Psoas muscle (tissue), 8 donors: ENCODE measurements around the gene HNRNPR. TPM values are rescaled to one million over a fixed set of nuclear protein-coding genes. Genes with fewer than 3 reads are reported as not detected.
"Not testable (repeated sequence)": the region's sequence is repeated elsewhere in the genome, so short reads cannot be mapped to it uniquely, and the experiment has no call there.

Experiments
- ATAC-seq, 4 donors: fragments of 200-7000 bp; cut with Tn5 transposase; one replicate each; pipeline ENCODE4 v1.9.1; 2020; ENCODE audit warnings: moderate library complexity in 3 of 4, mild to moderate bottlenecking in 2 of 4
- DNase-seq, 2 donors: peaks; one replicate each; pipeline ENCODE4 v3.0.0-alpha.2; 2020
- H3K27ac ChIP-seq: fragments of 200-600 bp; one replicate; pipeline ENCODE4 v1.8.0; 2022
- H3K27me3 ChIP-seq, 3 donors: fragments of 200-600 bp in 1 of 3; one replicate each; pipeline versions ENCODE4 v1.6.1 to v1.8.0; 2013 to 2022; ENCODE audit warnings: low read length in 2 of 3, mild to moderate bottlenecking in 2 of 3, moderate library complexity in 1 of 3; ENCODE audit not compliant: insufficient read depth in 3 of 3
- H3K36me3 ChIP-seq, 2 donors: fragments of 200-600 bp in 1 of 2; one replicate each; pipeline versions ENCODE4 v1.6.1 to v1.8.0; 2013 to 2022; ENCODE audit warnings: low read depth in 1 of 2, mild to moderate bottlenecking in 1 of 2, moderate library complexity in 1 of 2; ENCODE audit not compliant: insufficient read depth in 1 of 2
- H3K4me1 ChIP-seq: fragments of 200-600 bp; one replicate; pipeline ENCODE4 v1.8.0; 2022
- H3K4me3 ChIP-seq: fragments of 200-600 bp; one replicate; pipeline ENCODE4 v1.8.0; 2022; ENCODE audit warnings: mild to moderate bottlenecking
- H3K9me3 ChIP-seq: fragments of 200-600 bp; one replicate; pipeline ENCODE4 v1.8.0; 2022
- WGBS, 3 donors: extraction: QIAGEN DNeasy Blood & Tissue Kit; methylation state at CpG; one replicate each; pipeline versions ENCODE4 v1.1.6 to v1.1.7; 2013; 5-methylcytosine and 5-hydroxymethylcytosine counted together
- intact Hi-C, 2 donors: fragments of 100-400 bp; cut with DNase I; formaldehyde crosslinking; loops; one replicate each; pipeline versions ENCODE4 v1.11.0 to v1.14.2; 2022
- polyA plus RNA-seq, 3 donors: library from polyadenylated mRNA; stranded (reverse); fragments of 200-250 nt; gene quantifications; one replicate each; pipeline ENCODE4 v1.2.3, GENCODE V29; 2013
- total RNA-seq, 4 donors: library from RNA; stranded (reverse); fragmentation: NEBNext Ultra II Directional in 2 of 4; extraction: Animal tissue kit (Norgen Biotek cat#: 25700) in 2 of 4; gene quantifications; one replicate each; pipeline versions ENCODE4 v1.2.1 to v1.2.4, GENCODE V29; 2021 to 2023
- TF ChIP-seq, protein P1 (sequence below): fragments of 200-600 bp; IDR thresholded peaks from one replicate; pipeline ENCODE4 v1.8.0; 2022; ENCODE audit warnings: antibody characterized with exemption
- donor health status: healthy with polysubstance abuse.
- donor health status: DM: no; HTN: no; CAD: no; lungs with moderate emphysema.
- donor health status: Bipolar disorder and iron deficiency.
- donor health status: healthy.
- donor health status: DM: yes; HTN: yes; CAD: no.
- donor health status: DM: no; HTN: no; CAD: no.
- donor health status: DM: no; HTN: no; CAD: no.
- donor health status: DM: yes; HTN: yes; CAD: no.

HNRNPR gene
- total and polyA plus RNA-seq, 7 donors, result 39.8 to 107 (median 72.5) TPM

DNA sequence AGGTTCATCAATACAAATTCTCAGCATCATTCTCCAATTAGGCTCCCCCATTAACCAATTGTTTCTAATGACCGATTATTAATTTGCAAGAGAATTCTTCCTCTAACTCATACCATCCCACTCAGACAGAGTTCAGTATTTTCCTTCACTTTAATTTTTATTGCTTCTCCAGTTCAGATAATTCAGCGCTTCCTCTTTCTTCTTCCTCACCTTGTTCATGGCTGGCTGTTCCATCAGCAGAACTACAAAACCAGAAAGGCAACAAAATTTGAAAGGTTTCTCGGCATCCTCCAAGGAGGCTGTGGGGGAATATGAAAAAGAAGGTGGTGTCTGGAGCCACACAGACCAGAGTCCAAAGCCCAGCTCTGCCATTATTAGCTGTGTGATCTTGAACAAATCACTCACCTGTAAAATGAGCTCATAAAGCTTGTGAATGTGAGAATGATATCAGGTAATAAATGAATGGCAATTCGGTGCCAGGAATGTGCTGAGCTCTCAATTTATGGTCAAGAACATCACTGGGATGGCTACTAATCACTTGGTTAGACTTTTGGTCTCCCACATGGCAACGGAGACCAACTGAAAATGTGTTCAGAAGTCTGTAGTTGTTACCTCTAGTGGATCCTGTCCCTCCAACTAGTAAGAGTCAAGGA, 37.3 kb upstream of the HNRNPR start:
- DNase-seq (no peak), ATAC-seq (no peak)
- Histone ChIP-seq H3K27ac (no peak overlapping the region), H3K9me3 (no peaks in the 10 kb centered on the region), H3K36me3 (peaks cover 0 to 49% of the 10 kb centered on the region in 2 donors), H3K4me3 (no peak overlapping the region), H3K4me1 (peaks cover 12% of the 10 kb centered on the region), H3K27me3 (no peaks in the 10 kb centered on the region)
- WGBS, 3 donors, result 66 to 79% (median 71%) methylated on average over 5 of the region's 5 CpGs
- intact Hi-C loops, result no loop called here
- TF ChIP-seq, protein P1, sequence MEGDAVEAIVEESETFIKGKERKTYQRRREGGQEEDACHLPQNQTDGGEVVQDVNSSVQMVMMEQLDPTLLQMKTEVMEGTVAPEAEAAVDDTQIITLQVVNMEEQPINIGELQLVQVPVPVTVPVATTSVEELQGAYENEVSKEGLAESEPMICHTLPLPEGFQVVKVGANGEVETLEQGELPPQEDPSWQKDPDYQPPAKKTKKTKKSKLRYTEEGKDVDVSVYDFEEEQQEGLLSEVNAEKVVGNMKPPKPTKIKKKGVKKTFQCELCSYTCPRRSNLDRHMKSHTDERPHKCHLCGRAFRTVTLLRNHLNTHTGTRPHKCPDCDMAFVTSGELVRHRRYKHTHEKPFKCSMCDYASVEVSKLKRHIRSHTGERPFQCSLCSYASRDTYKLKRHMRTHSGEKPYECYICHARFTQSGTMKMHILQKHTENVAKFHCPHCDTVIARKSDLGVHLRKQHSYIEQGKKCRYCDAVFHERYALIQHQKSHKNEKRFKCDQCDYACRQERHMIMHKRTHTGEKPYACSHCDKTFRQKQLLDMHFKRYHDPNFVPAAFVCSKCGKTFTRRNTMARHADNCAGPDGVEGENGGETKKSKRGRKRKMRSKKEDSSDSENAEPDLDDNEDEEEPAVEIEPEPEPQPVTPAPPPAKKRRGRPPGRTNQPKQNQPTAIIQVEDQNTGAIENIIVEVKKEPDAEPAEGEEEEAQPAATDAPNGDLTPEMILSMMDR, result no peak

DNA sequence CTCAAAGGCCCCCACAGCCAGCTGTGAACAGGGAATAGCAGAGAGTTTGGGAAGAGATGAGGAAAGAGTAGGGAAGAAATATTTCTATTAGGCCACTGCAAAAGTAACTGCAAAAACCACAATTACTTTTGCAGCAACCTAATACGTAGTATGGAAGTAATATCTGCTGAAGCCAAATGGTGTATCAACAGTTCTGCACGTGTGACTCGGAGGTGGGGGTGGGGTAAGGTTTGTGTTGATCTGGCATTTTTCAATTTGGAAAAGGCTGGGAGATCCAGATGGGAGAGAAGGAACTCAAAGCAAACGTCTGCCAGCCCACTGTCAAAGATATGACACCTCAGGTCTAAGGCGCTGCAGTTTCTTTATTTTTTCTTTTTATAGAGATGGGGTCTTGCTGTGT, 36.6 kb upstream of the HNRNPR start:
- Histone ChIP-seq H3K9me3 (no peaks in the 10 kb centered on the region), H3K4me1 (peaks cover 12% of the 10 kb centered on the region), H3K36me3 (peaks cover 0 to 45% of the 10 kb centered on the region in 2 donors), H3K27ac (peak overlapping the region; percentile 9), H3K4me3 (no peak overlapping the region), H3K27me3 (no peaks in the 10 kb centered on the region)
- ATAC-seq, result no peak
- 33 to 38% (median 36%) methylated on average over 5 of the region's 5 CpGs for WGBS, 3 donors
- intact Hi-C loops, result no loop called here
- TF ChIP-seq, protein P1, result no peak
- DNase-seq, result no peak

DNA sequence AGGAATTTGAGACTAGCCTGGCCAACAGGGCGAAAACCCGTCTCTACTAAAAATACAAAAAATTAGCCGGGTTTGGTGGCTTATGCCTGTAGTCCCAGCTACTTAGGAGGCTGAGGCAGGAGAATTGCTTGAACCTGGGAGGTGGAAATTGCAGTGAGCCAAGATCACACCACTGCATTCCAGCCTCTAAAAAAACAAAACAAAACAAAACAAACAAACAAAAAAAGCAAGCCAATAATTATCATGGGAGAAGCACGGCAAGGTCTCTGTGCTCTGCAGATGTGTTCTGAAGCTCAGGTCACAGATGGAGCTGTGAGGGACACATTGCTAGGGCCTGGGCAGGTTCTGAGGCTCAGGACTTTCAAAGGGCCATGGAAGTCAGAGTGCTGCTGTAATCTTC, 36.2 kb upstream of the HNRNPR start:
- intact Hi-C loops, DNase-seq, ATAC-seq, H3K27me3 ChIP-seq, H3K4me3 ChIP-seq, H3K9me3 ChIP-seq: not testable (repeated sequence)
- Histone ChIP-seq H3K36me3 (peaks cover 0 to 40% of the 10 kb centered on the region in 2 donors), H3K27ac (peak overlapping the region; percentile 9), H3K4me1 (peaks cover 12% of the 10 kb centered on the region)
- WGBS, 3 donors, result 33 to 63% (median 46%) methylated on average over 4 of the region's 4 CpGs

DNA sequence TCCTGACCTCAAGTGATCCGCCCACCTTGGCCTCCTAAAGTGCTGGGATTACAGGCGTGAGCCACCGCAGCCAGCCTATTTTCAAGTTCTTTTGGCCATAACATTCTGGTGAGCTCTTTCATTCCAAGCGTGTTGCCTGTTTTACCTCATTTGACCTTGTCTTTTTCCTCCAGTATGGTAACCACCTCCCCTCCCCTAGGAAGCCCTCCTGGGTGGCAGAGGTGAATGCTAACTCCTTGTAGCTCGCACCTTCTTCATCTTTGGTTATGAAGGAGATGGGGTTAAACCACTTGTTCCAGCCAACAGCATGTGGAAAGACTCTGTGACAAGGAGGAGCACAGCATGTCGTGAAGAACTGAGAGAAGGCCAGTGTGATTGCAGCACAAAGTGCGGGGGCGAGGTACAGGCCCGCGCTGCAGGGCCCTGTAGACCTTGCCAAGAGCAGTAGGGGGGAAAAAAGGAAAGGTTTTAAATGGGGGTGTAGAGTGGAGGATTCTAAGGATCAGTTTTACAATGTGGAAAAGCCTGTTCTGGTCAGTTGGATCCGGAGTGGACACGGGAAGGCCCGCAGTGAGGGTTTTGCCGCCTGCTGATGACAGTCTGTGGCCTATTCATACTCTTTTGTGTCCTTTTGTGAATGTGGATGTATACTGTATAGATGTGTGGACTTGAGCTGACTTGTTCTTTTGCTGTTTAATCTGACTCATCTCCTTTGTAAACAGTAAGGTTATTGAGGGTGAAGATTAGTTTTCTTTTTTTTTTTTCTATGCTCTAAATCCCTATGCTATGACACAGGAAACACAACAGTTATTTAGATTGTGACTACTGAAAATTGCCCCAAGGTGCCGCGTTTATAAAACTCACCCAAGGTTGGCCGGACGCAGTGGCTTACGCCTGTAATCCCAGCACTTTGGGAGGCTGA, 33.1 kb upstream of the HNRNPR start:
- Histone ChIP-seq H3K36me3 (peaks cover 0 to 13% of the 10 kb centered on the region in 2 donors), H3K27me3 (no peaks in the 10 kb centered on the region), H3K4me3 (no peak overlapping the region), H3K9me3 (no peaks in the 10 kb centered on the region), H3K27ac (peak overlapping the region; percentile 60), H3K4me1 (peaks cover 19% of the 10 kb centered on the region)
- TF ChIP-seq, protein P1, result no peak
- ATAC-seq (peak; percentile 28 to 63 (median 60)), DNase-seq (peak in 1 of 2 donors; percentile 73)
- 55 to 68% (median 58%) methylated on average over 19 of the region's 19 CpGs for WGBS, 3 donors
- intact Hi-C loops, result no loop called here

DNA sequence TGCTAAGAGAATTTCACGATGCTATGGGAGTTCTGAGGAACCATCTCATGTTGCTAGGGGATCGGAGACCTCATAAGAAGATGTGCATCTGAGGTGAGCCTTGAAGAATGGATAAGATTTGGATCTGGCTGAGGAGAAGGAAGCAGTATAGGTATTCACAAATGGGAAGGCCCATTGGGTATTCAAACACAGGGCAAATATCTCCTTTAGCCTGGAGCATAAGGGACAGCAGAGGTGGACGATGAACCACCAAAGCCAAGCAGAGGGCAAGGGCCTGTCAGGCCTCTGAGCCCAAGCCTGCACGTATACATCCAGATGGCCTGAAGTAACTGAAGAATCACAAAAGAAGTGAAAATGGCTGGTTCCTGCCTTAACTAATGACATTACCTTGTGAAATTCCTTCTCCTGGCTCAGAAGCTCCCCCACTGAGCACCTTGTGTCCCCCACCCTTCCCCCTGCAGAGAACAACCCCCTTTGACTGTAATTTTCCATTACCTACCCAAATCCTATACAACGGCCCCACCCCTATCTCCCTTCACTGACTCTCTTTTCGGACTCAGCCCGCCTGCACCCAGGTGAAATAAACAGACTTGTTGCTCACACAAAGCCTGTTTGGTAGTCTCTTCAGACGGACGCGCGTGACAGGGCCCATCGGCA, 30.1 kb upstream of the HNRNPR start:
- H3K27ac ChIP-seq, result peak overlapping the region; percentile 44

More for the DNA sequence above, 30.1 kb upstream of the HNRNPR start:
- H3K4me1 ChIP-seq, result peaks cover 43% of the 10 kb centered on the region
- H3K27me3 ChIP-seq, H3K4me3 ChIP-seq, DNase-seq, intact Hi-C loops, H3K36me3 ChIP-seq, ATAC-seq, H3K9me3 ChIP-seq: not testable (repeated sequence)
- 86 to 88% (median 88%) methylated on average over 12 of the region's 12 CpGs for WGBS, 3 donors
